Upper lobe of left lung (tissue), 6 donors: ENCODE data around the gene ABHD15. TPM values are rescaled to one million over a fixed set of nuclear protein-coding genes. Genes with fewer than 3 reads are reported as not detected.
"Not testable (repeated sequence)": the region's sequence is repeated elsewhere in the genome, so short reads cannot be mapped to it uniquely, and the experiment has no call there.

Source experiments
- ATAC-seq, 2 donors: fragments of 200-7000 bp; cut with Tn5 transposase; one replicate each; pipeline ENCODE4 v1.9.1; 2022; ENCODE audit warnings: mild to moderate bottlenecking in 2 of 2, moderate library complexity in 2 of 2; ENCODE audit not compliant: low FRiP score in 2 of 2
- DNase-seq, 2 donors: peaks; one replicate each; pipeline ENCODE4 v3.0.0-alpha.2; 2019 to 2020
- H3K27ac ChIP-seq, 4 donors: fragments of 200-600 bp; sonication (generic); one replicate each; pipeline ENCODE4 v1.5.1; 2016 to 2019
- H3K27me3 ChIP-seq, 4 donors: fragments of 200-600 bp; sonication (generic); one replicate each; pipeline ENCODE4 v1.5.1; 2017 to 2019
- H3K36me3 ChIP-seq, 4 donors: fragments of 200-600 bp; sonication (generic); one replicate each; pipeline ENCODE4 v1.5.1; 2016 to 2019
- H3K4me1 ChIP-seq, 4 donors: fragments of 200-600 bp; sonication (generic); one replicate each; pipeline ENCODE4 v1.5.1; 2018 to 2019
- H3K4me3 ChIP-seq, 4 donors: fragments of 200-600 bp; sonication (generic); one replicate each; pipeline ENCODE4 v1.5.1; 2017 to 2019; ENCODE audit warnings: mild to moderate bottlenecking in 2 of 4, moderate library complexity in 1 of 4
- H3K9me3 ChIP-seq, 4 donors: fragments of 200-600 bp; sonication (generic); one replicate each; pipeline ENCODE4 v1.5.1; 2018 to 2019
- CTCF ChIP-seq, 6 experiments: fragments of 450-650 bp in 4 of 6; fragments of 200-600 bp in 2 of 6; sonication (generic) in 2 of 6; IDR thresholded peaks; one replicate each; pipeline ENCODE4 v1.5.1; 2016 to 2019; ENCODE audit warnings: antibody characterized with exemption in 6 of 6
- EP300 ChIP-seq, 4 donors: sonication (generic); formaldehyde crosslinking; IDR thresholded peaks; one replicate each; pipeline ENCODE4 v1.5.1; 2017; ENCODE audit warnings: antibody characterized with exemption in 4 of 4, control low read depth in 2 of 4
- POLR2A ChIP-seq, 4 donors: fragments of 450-650 bp; IDR thresholded peaks; one replicate each; pipeline ENCODE4 v1.5.1; 2016 to 2017; ENCODE audit warnings: antibody characterized with exemption in 4 of 4, mild to moderate bottlenecking in 2 of 4
- POLR2AphosphoS5 ChIP-seq, 2 donors: sonication (generic); formaldehyde crosslinking; IDR thresholded peaks; one replicate each; pipeline ENCODE4 v1.5.1; 2017; ENCODE audit warnings: antibody characterized with exemption in 2 of 2
- WGBS, 2 donors: methylation state at CpG; one replicate each; pipeline ENCODE4 v1.1.5; 2017 to 2018; 5-methylcytosine and 5-hydroxymethylcytosine counted together
- total RNA-seq, 6 donors: library from RNA; depleted of rRNA in 4 of 6; stranded (reverse); fragments of >200 nt in 4 of 6; gene quantifications; one replicate each; pipeline versions ENCODE4 v1.1.0 to v1.2.1, GENCODE V29; 2016 to 2021
- donor health status: DM: no; HTN: no; CAD: no; lungs with moderate emphysema.
- donor health status: DM: no; HTN: yes; CAD: no; lungs with severe emphysema.

ABHD15 gene
- total RNA-seq, 6 donors from 2014 or later: 12.8 to 17.8 (median 14.9) TPM

GRCh38 chr17:29559640-29560039 is 7.2 kb downstream of the ABHD15 start:
- H3K4me1 ChIP-seq: peaks cover 15 to 21% (median 20%) of the 10 kb centered on the region in 4 donors
- H3K4me3 ChIP-seq: no peak overlapping the region
- WGBS, 2 donors: 80 to 100% methylated on average over 2 of the region's 2 CpGs
- DNase-seq: no peak
- no peak for ATAC-seq
- no peak overlapping the region for H3K27ac ChIP-seq
- H3K27me3 ChIP-seq: no peaks in the 10 kb centered on the region
- H3K9me3 ChIP-seq: no peaks in the 10 kb centered on the region
- TF ChIP-seq CTCF (IDR thresholded peaks at IDR 0.05) (no peak), POLR2AphosphoS5 (IDR thresholded peaks at IDR 0.05) (no peak), POLR2A (IDR thresholded peaks at IDR 0.05) (no peak), EP300 (IDR thresholded peaks at IDR 0.05) (no peak)
- peaks cover 0 to 7% (median 3%) of the 10 kb centered on the region in 4 donors for H3K36me3 ChIP-seq

- 93 to 98% methylated on average over 5 of the region's 5 CpGs for WGBS, 2 donors
- not testable (repeated sequence) for ATAC-seq, H3K27me3 ChIP-seq, H3K27ac ChIP-seq, H3K4me3 ChIP-seq, DNase-seq, H3K9me3 ChIP-seq, H3K36me3 ChIP-seq
- peaks cover 14 to 21% (median 18%) of the 10 kb centered on the region in 4 donors for H3K4me1 ChIP-seq
Observed at GRCh38 chr17:29558139-29558538, 8.7 kb downstream of the ABHD15 start.

- Histone ChIP-seq H3K9me3 (no peaks in the 10 kb centered on the region), H3K27me3 (no peaks in the 10 kb centered on the region), H3K4me3 (no peak overlapping the region), H3K36me3 (peaks cover 0 to 6% (median 3%) of the 10 kb centered on the region in 4 donors), H3K27ac (no peak overlapping the region), H3K4me1 (peaks cover 14 to 18% (median 16%) of the 10 kb centered on the region in 4 donors)
- no peak for DNase-seq
- TF ChIP-seq POLR2AphosphoS5 (IDR thresholded peaks at IDR 0.05) (no peak), CTCF (IDR thresholded peaks at IDR 0.05) (no peak), POLR2A (IDR thresholded peaks at IDR 0.05) (no peak), EP300 (IDR thresholded peaks at IDR 0.05) (no peak)
- ATAC-seq: no peak
Observed at GRCh38 chr17:29557739-29558116, 9.1 kb downstream of the ABHD15 start.

GRCh38 chr17:29557085-29557738 is 9.6 kb downstream of the ABHD15 start:
- H3K27me3 ChIP-seq: no peaks in the 10 kb centered on the region
- peaks cover 0 to 1% (median under 1%) of the 10 kb centered on the region in 4 donors for H3K36me3 ChIP-seq
- peaks cover 9 to 13% (median 13%) of the 10 kb centered on the region in 4 donors for H3K4me1 ChIP-seq
- 83 to 86% methylated on average over 1 of the region's 1 CpG for WGBS, 2 donors
- no peak for DNase-seq
- no peaks in the 10 kb centered on the region for H3K9me3 ChIP-seq
- H3K27ac ChIP-seq: no peak overlapping the region
- ATAC-seq: peak in 1 of 2 donors; percentile 35
- TF ChIP-seq CTCF (IDR thresholded peaks at IDR 0.05): no peak
- no peak for TF ChIP-seq EP300 (IDR thresholded peaks at IDR 0.05)
- no peak for TF ChIP-seq POLR2AphosphoS5 (IDR thresholded peaks at IDR 0.05)
- no peak for TF ChIP-seq POLR2A (IDR thresholded peaks at IDR 0.05)
- H3K4me3 ChIP-seq: no peak overlapping the region

- no peak for TF ChIP-seq POLR2AphosphoS5 (IDR thresholded peaks at IDR 0.05)
- no peak for TF ChIP-seq EP300 (IDR thresholded peaks at IDR 0.05)
- TF ChIP-seq CTCF (IDR thresholded peaks at IDR 0.05): no peak
- TF ChIP-seq POLR2A (IDR thresholded peaks at IDR 0.05): no peak
- Histone ChIP-seq H3K4me1 (peaks cover 0 to 4% (median 0%) of the 10 kb centered on the region in 4 donors), H3K27me3 (no peaks in the 10 kb centered on the region), H3K36me3 (no peaks in the 10 kb centered on the region), H3K4me3 (no peak overlapping the region), H3K9me3 (no peaks in the 10 kb centered on the region), H3K27ac (no peak overlapping the region)
- DNase-seq (no peak), ATAC-seq (no peak)
- 71 to 79% methylated on average over 3 of the region's 3 CpGs for WGBS, 2 donors
Observed at GRCh38 chr17:29555840-29556239, 11.0 kb downstream of the ABHD15 start.
